Measurements from ENCODE around the gene ZNF814.
"Not testable (repeated sequence)": the region's sequence is repeated elsewhere in the genome, so short reads cannot be mapped to it uniquely, and the experiment has no call there.

DNA sequence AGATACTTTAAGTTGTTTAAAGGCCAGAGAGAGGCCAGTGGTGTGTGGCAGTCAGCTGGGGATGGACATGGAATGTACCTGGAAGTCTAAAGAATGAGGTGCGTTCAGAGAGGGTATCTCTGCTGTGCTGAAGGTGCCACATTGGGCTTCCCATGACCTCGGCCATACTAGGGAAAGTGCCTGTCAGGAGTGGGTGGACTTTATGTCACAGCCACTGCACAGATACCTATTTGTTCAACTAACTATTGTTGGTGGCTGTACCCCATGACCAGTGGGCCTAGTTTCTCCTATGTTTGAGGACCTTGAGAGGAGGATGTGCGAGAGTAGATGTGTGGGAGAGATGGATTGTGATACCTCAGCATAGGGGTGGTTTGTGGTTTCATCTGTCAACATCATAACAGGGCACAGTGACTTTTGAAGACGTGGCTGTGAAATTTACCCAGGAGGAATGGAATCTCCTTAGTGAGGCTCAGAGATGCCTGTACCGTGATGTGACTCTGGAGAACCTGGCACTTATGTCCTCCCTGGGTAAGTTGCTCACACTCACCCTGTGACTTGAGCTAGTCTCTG, 50.1 kb downstream of the ZNF814 start:
- TF ChIP-seq, protein P1, sequence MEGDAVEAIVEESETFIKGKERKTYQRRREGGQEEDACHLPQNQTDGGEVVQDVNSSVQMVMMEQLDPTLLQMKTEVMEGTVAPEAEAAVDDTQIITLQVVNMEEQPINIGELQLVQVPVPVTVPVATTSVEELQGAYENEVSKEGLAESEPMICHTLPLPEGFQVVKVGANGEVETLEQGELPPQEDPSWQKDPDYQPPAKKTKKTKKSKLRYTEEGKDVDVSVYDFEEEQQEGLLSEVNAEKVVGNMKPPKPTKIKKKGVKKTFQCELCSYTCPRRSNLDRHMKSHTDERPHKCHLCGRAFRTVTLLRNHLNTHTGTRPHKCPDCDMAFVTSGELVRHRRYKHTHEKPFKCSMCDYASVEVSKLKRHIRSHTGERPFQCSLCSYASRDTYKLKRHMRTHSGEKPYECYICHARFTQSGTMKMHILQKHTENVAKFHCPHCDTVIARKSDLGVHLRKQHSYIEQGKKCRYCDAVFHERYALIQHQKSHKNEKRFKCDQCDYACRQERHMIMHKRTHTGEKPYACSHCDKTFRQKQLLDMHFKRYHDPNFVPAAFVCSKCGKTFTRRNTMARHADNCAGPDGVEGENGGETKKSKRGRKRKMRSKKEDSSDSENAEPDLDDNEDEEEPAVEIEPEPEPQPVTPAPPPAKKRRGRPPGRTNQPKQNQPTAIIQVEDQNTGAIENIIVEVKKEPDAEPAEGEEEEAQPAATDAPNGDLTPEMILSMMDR (IDR thresholded peaks at IDR 0.05; ENCODE audit: insufficient read depth, low read depth, low read length) = not testable (repeated sequence)
- TF ChIP-seq EZH2 (IDR thresholded peaks at IDR 0.05; ENCODE audit: insufficient read depth, low read length) = not testable (repeated sequence)
